Measurements from ENCODE around the gene EHMT2. TPM values are rescaled to one million over a fixed set of nuclear protein-coding genes. Genes with fewer than 3 reads are reported as not detected.

EHMT2 gene
- total and polyA plus RNA-seq, 2 of the 13 experiments (the other 11 are each of a cell fraction or from before 2014, with no cell fraction given) = 55.2 to 69.2 TPM

GRCh38 chr6:31834367-31835250 lies 62.9 kb downstream of the EHMT2 start (continued):
- TF ChIP-seq ZNF850 (CRISPR knock-in tag; conservative IDR thresholded peaks at IDR 0.05) = no peak
- no peak for TF ChIP-seq EP300 (IDR thresholded peaks at IDR 0.05; ENCODE audit: low read depth in 2 of 2, low read length in 2 of 2)
- no peak for TF ChIP-seq EP300 (CRISPR knock-in tag; IDR thresholded peaks at IDR 0.05; ENCODE audit: borderline replicate concordance)
- 0 out of 2 replicates have a peak, but pooled peaks have one; percentile 56 for TF ChIP-seq TMF1 (CRISPR knock-in tag; IDR thresholded peaks at IDR 0.05; ENCODE audit: low read depth)
- peak; percentile 15; the same call in 1 of the 2 replicates for TF ChIP-seq ZNF333 (CRISPR knock-in tag; IDR thresholded peaks at IDR 0.05; ENCODE audit: borderline replicate concordance)
- no peak; the same call in 1 of the 2 replicates for TF ChIP-seq CEBPG (CRISPR knock-in tag; IDR thresholded peaks at IDR 0.05)
- peak; percentile 73; the same call in 1 of the 2 replicates for TF ChIP-seq ZNF768 (CRISPR knock-in tag; IDR thresholded peaks at IDR 0.05)
- TF ChIP-seq ZFP82 (CRISPR knock-in tag; IDR thresholded peaks at IDR 0.05; ENCODE audit: borderline replicate concordance) = no peak
- TF ChIP-seq BRF2 (CRISPR knock-in tag; IDR thresholded peaks at IDR 0.05) = no peak; the same call in 1 of the 2 replicates
- peak; percentile 76; the same call in 1 of the 2 replicates for TF ChIP-seq FUBP1 (CRISPR knock-in tag; IDR thresholded peaks at IDR 0.05; ENCODE audit: borderline replicate concordance)
- 0 out of 2 replicates have a peak, but pooled peaks have one; percentile 71 for TF ChIP-seq GTF3A (CRISPR knock-in tag; conservative IDR thresholded peaks at IDR 0.05)
- no peak for TF ChIP-seq U2AF1 (optimal IDR thresholded peaks at IDR 0.05; ENCODE audit: low read depth, low read length)
- TF ChIP-seq NFE2L2 (IDR thresholded peaks at IDR 0.05; ENCODE audit: low read length) = no peak
- 0 out of 2 replicates have a peak, but pooled peaks have one; percentile 58 for TF ChIP-seq ZNF709 (CRISPR knock-in tag; IDR thresholded peaks at IDR 0.05)
- no peak for TF ChIP-seq FOSL1 (CRISPR knock-in tag; IDR thresholded peaks at IDR 0.05; ENCODE audit: borderline replicate concordance)
- peak; percentile 78; the same call in 1 of the 2 replicates for TF ChIP-seq ZNF773 (CRISPR knock-in tag; IDR thresholded peaks at IDR 0.05; ENCODE audit: borderline replicate concordance)
- TF ChIP-seq POLR2AphosphoS5 (IDR thresholded peaks at IDR 0.05; ENCODE audit: low read depth, low read length) = peak; percentile 99
- TF ChIP-seq, protein P1, sequence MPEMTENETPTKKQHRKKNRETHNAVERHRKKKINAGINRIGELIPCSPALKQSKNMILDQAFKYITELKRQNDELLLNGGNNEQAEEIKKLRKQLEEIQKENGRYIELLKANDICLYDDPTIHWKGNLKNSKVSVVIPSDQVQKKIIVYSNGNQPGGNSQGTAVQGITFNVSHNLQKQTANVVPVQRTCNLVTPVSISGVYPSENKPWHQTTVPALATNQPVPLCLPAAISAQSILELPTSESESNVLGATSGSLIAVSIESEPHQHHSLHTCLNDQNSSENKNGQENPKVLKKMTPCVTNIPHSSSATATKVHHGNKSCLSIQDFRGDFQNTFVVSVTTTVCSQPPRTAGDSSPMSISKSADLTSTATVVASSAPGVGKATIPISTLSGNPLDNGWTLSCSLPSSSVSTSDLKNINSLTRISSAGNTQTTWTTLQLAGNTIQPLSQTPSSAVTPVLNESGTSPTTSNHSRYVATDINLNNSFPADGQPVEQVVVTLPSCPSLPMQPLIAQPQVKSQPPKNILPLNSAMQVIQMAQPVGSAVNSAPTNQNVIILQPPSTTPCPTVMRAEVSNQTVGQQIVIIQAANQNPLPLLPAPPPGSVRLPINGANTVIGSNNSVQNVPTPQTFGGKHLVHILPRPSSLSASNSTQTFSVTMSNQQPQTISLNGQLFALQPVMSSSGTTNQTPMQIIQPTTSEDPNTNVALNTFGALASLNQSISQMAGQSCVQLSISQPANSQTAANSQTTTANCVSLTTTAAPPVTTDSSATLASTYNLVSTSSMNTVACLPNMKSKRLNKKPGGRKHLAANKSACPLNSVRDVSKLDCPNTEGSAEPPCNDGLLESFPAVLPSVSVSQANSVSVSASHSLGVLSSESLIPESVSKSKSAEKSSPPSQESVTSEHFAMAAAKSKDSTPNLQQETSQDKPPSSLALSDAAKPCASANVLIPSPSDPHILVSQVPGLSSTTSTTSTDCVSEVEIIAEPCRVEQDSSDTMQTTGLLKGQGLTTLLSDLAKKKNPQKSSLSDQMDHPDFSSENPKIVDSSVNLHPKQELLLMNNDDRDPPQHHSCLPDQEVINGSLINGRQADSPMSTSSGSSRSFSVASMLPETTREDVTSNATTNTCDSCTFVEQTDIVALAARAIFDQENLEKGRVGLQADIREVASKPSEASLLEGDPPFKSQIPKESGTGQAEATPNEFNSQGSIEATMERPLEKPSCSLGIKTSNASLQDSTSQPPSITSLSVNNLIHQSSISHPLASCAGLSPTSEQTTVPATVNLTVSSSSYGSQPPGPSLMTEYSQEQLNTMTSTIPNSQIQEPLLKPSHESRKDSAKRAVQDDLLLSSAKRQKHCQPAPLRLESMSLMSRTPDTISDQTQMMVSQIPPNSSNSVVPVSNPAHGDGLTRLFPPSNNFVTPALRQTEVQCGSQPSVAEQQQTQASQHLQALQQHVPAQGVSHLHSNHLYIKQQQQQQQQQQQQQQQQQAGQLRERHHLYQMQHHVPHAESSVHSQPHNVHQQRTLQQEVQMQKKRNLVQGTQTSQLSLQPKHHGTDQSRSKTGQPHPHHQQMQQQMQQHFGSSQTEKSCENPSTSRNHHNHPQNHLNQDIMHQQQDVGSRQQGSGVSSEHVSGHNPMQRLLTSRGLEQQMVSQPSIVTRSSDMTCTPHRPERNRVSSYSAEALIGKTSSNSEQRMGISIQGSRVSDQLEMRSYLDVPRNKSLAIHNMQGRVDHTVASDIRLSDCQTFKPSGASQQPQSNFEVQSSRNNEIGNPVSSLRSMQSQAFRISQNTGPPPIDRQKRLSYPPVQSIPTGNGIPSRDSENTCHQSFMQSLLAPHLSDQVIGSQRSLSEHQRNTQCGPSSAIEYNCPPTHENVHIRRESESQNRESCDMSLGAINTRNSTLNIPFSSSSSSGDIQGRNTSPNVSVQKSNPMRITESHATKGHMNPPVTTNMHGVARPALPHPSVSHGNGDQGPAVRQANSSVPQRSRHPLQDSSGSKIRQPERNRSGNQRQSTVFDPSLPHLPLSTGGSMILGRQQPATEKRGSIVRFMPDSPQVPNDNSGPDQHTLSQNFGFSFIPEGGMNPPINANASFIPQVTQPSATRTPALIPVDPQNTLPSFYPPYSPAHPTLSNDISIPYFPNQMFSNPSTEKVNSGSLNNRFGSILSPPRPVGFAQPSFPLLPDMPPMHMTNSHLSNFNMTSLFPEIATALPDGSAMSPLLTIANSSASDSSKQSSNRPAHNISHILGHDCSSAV (CRISPR knock-in tag; IDR thresholded peaks at IDR 0.05; ENCODE audit: borderline replicate concordance) = no peak

Measured in HepG2 (cell line).